H7 (cell line): ENCODE results near the gene CST5. TPM values are rescaled to one million over a fixed set of nuclear protein-coding genes. Genes with fewer than 3 reads are reported as not detected.
A peak's percentile ranks its signal among the peaks of the same experiment; 100 is the strongest.
"Not testable (repeated sequence)": the region's sequence is repeated elsewhere in the genome, so short reads cannot be mapped to it uniquely, and the experiment has no call there.

Experiments used
- DNase-seq: peaks from one replicate; pipeline ENCODE4 v3.0.0; 2012
- H3K27me3 ChIP-seq: 2 replicates; pipeline ENCODE4 v1.6.0; 2011; ENCODE audit warnings: mild to moderate bottlenecking, low read length; ENCODE audit not compliant: control insufficient read depth, insufficient read depth
- H3K36me3 ChIP-seq: replicated peaks from 2 replicates; pipeline ENCODE4 v1.5.1; 2011; ENCODE audit warnings: low read length; ENCODE audit not compliant: control insufficient read depth, insufficient read depth
- H3K4me3 ChIP-seq: 2 replicates; pipeline ENCODE4 v1.5.1; 2011; ENCODE audit warnings: low read depth, mild to moderate bottlenecking, control low read depth, low read length, moderate library complexity; ENCODE audit not compliant: insufficient read depth
- total RNA-seq: library from RNA; depleted of rRNA; stranded (reverse); fragments of >200 nt; shearing (Covaris generic); gene quantifications from 2 replicates; pipeline ENCODE4 v1.2.3, GENCODE V29; 2014

The CST5 gene
- total RNA-seq, 1 experiment from 2014 or later: not detected

GRCh38 chr20:23878016-23878542 lies 1.5 kb downstream of the CST5 start:
- H3K4me3 ChIP-seq, H3K27me3 ChIP-seq, H3K36me3 ChIP-seq, DNase-seq: not testable (repeated sequence)

- Histone ChIP-seq H3K36me3 (no peaks in the 10 kb centered on the region), H3K27me3 (no peaks in the 10 kb centered on the region), H3K4me3 (no peak overlapping the region)
- DNase-seq: no peak
These were observed 2.0 kb downstream of the CST5 start for GRCh38 chr20:23877524-23877923.

GRCh38 chr20:23875606-23876237 lies 3.8 kb downstream of the CST5 start:
- no peaks in the 10 kb centered on the region for H3K36me3 ChIP-seq
- no peak for DNase-seq

GRCh38 chr20:23874747-23875146 lies 4.8 kb downstream of the CST5 start:
- no peaks in the 10 kb centered on the region for H3K36me3 ChIP-seq
- no peak for DNase-seq
- H3K4me3 ChIP-seq: no peak overlapping the region
- no peaks in the 10 kb centered on the region for H3K27me3 ChIP-seq

More at GRCh38 chr20:23875606-23876237, 3.8 kb downstream of the CST5 start:
- Histone ChIP-seq H3K4me3 (no peak overlapping the region), H3K27me3 (no peaks in the 10 kb centered on the region)

GRCh38 chr20:23873370-23874015 lies 6.1 kb downstream of the CST5 start:
- DNase-seq: no peak
- Histone ChIP-seq H3K27me3 (no peaks in the 10 kb centered on the region), H3K36me3 (no peaks in the 10 kb centered on the region), H3K4me3 (no peak overlapping the region)

- Histone ChIP-seq H3K4me3 (no peak overlapping the region), H3K36me3 (no peaks in the 10 kb centered on the region), H3K27me3 (no peaks in the 10 kb centered on the region)
- DNase-seq: no peak
These were observed 7.5 kb downstream of the CST5 start for GRCh38 chr20:23872065-23872464.

- H3K36me3 ChIP-seq: no peaks in the 10 kb centered on the region
- no peak for DNase-seq
- H3K27me3 ChIP-seq: no peaks in the 10 kb centered on the region
- H3K4me3 ChIP-seq: no peak overlapping the region
These were observed 9.1 kb downstream of the CST5 start for GRCh38 chr20:23870461-23870860.

- no peaks in the 10 kb centered on the region for H3K36me3 ChIP-seq
- no peaks in the 10 kb centered on the region for H3K27me3 ChIP-seq
These were observed 10.0 kb downstream of the CST5 start for GRCh38 chr20:23869520-23869919.

GRCh38 chr20:23868321-23868720 lies 11.2 kb downstream of the CST5 start:
- Histone ChIP-seq H3K4me3 (no peak overlapping the region), H3K27me3 (no peaks in the 10 kb centered on the region), H3K36me3 (no peaks in the 10 kb centered on the region)
- DNase-seq: no peak

More at GRCh38 chr20:23869520-23869919, 10.0 kb downstream of the CST5 start:
- H3K4me3 ChIP-seq: no peak overlapping the region
- no peak for DNase-seq

GRCh38 chr20:23867152-23867776 lies 12.3 kb downstream of the CST5 start:
- Histone ChIP-seq H3K36me3 (no peaks in the 10 kb centered on the region), H3K4me3 (no peak overlapping the region), H3K27me3 (no peaks in the 10 kb centered on the region)
- DNase-seq: no peak

GRCh38 chr20:23860771-23861170 lies 18.8 kb downstream of the CST5 start:
- not testable (repeated sequence) for H3K4me3 ChIP-seq, DNase-seq, H3K36me3 ChIP-seq, H3K27me3 ChIP-seq

- DNase-seq: peak; percentile 53
- no peaks in the 10 kb centered on the region for H3K36me3 ChIP-seq
- no peaks in the 10 kb centered on the region for H3K27me3 ChIP-seq
- H3K4me3 ChIP-seq: no peak overlapping the region
These were observed 21.5 kb downstream of the CST5 start for GRCh38 chr20:23857962-23858595.

GRCh38 chr20:23856736-23857135 lies 22.8 kb downstream of the CST5 start:
- Histone ChIP-seq H3K36me3 (no peaks in the 10 kb centered on the region), H3K4me3 (no peak overlapping the region), H3K27me3 (no peaks in the 10 kb centered on the region)
- no peak for DNase-seq

GRCh38 chr20:23856226-23856625 lies 23.3 kb downstream of the CST5 start:
- Histone ChIP-seq H3K27me3 (no peaks in the 10 kb centered on the region), H3K4me3 (no peak overlapping the region), H3K36me3 (no peaks in the 10 kb centered on the region)
- DNase-seq: no peak

- DNase-seq: no peak
- H3K4me3 ChIP-seq: no peak overlapping the region
- H3K27me3 ChIP-seq: no peaks in the 10 kb centered on the region
- H3K36me3 ChIP-seq: no peaks in the 10 kb centered on the region
These were observed 37.9 kb downstream of the CST5 start for GRCh38 chr20:23841693-23842092.
